ENCODE data around the gene LIX1L.

The LIX1L gene

GRCh38 chr1:145918144-145918991 lies 39.4 kb downstream of the LIX1L start, which contains the start of gene PEX11B:
TSS of gene PEX11B (minus strand) at chr1:145918717. CDS start at chr1:145918688, 29 bp downstream.
- no peak for TF ChIP-seq GATA3 (IDR thresholded peaks at IDR 0.05; ENCODE audit: low read depth, low read length)
- TF ChIP-seq GATA2 (IDR thresholded peaks at IDR 0.05; ENCODE audit: low read depth, low read length) = no peak; the same call in 1 of the 2 replicates

GRCh38 chr1:145917595-145917994 lies 40.2 kb downstream of the LIX1L start:
- TF ChIP-seq GATA3 (IDR thresholded peaks at IDR 0.05; ENCODE audit: low read depth, low read length) = no peak
- TF ChIP-seq GATA2 (IDR thresholded peaks at IDR 0.05; ENCODE audit: low read depth, low read length) = no peak

- no peak for TF ChIP-seq GATA3 (IDR thresholded peaks at IDR 0.05; ENCODE audit: low read depth, low read length)
- TF ChIP-seq GATA2 (IDR thresholded peaks at IDR 0.05; ENCODE audit: low read depth, low read length) = no peak
Measured at GRCh38 chr1:145916745-145917144, 41.1 kb downstream of the LIX1L start.

GRCh38 chr1:145912128-145912641 lies 45.6 kb downstream of the LIX1L start:
- TF ChIP-seq GATA3 (IDR thresholded peaks at IDR 0.05; ENCODE audit: low read depth, low read length) (no peak), GATA2 (IDR thresholded peaks at IDR 0.05; ENCODE audit: low read depth, low read length) (no peak)

GRCh38 chr1:145908653-145909052 lies 49.2 kb downstream of the LIX1L start:
- no peak for TF ChIP-seq GATA3 (IDR thresholded peaks at IDR 0.05; ENCODE audit: low read depth, low read length)
- TF ChIP-seq GATA2 (IDR thresholded peaks at IDR 0.05; ENCODE audit: low read depth, low read length) = no peak

GRCh38 chr1:145906954-145907753 lies 50.7 kb downstream of the LIX1L start:
- TF ChIP-seq GATA3 (IDR thresholded peaks at IDR 0.05; ENCODE audit: low read depth, low read length) (no peak), GATA2 (IDR thresholded peaks at IDR 0.05; ENCODE audit: low read depth, low read length) (no peak)

- TF ChIP-seq GATA3 (IDR thresholded peaks at IDR 0.05; ENCODE audit: low read depth, low read length) (no peak), GATA2 (IDR thresholded peaks at IDR 0.05; ENCODE audit: low read depth, low read length) (no peak)
Measured at GRCh38 chr1:145901312-145902021, 56.4 kb downstream of the LIX1L start.

- TF ChIP-seq GATA2 (IDR thresholded peaks at IDR 0.05; ENCODE audit: low read depth, low read length) (no peak), GATA3 (IDR thresholded peaks at IDR 0.05; ENCODE audit: low read depth, low read length) (no peak)
Measured at GRCh38 chr1:145898756-145899155, 59.1 kb downstream of the LIX1L start.

GRCh38 chr1:145897969-145898368 lies 59.8 kb downstream of the LIX1L start:
- TF ChIP-seq GATA3 (IDR thresholded peaks at IDR 0.05; ENCODE audit: low read depth, low read length) = no peak
- TF ChIP-seq GATA2 (IDR thresholded peaks at IDR 0.05; ENCODE audit: low read depth, low read length) = no peak

GRCh38 chr1:145895471-145895870 lies 62.3 kb downstream of the LIX1L start:
- TF ChIP-seq GATA3 (IDR thresholded peaks at IDR 0.05; ENCODE audit: low read depth, low read length) (no peak), GATA2 (IDR thresholded peaks at IDR 0.05; ENCODE audit: low read depth, low read length) (no peak)

GRCh38 chr1:145893306-145894055 lies 64.3 kb downstream of the LIX1L start:
- no peak for TF ChIP-seq GATA3 (IDR thresholded peaks at IDR 0.05; ENCODE audit: low read depth, low read length)
- TF ChIP-seq GATA2 (IDR thresholded peaks at IDR 0.05; ENCODE audit: low read depth, low read length) = no peak

- TF ChIP-seq GATA3 (IDR thresholded peaks at IDR 0.05; ENCODE audit: low read depth, low read length) = no peak
- TF ChIP-seq GATA2 (IDR thresholded peaks at IDR 0.05; ENCODE audit: low read depth, low read length) = no peak
Measured at GRCh38 chr1:145892486-145893087, 65.2 kb downstream of the LIX1L start.
